SH-SY5Y (cell line): ENCODE results near the gene THADA.

Source experiments
- GATA2 ChIP-seq: IDR thresholded peaks from 2 replicates; pipeline ENCODE4 v1.6.1; 2011; ENCODE audit warnings: mild to moderate bottlenecking, low read depth, low read length
- GATA3 ChIP-seq: IDR thresholded peaks from 2 replicates; pipeline ENCODE4 v1.6.1; 2011; ENCODE audit warnings: low read depth, mild to moderate bottlenecking, low read length, moderate library complexity

Gene THADA

DNA sequence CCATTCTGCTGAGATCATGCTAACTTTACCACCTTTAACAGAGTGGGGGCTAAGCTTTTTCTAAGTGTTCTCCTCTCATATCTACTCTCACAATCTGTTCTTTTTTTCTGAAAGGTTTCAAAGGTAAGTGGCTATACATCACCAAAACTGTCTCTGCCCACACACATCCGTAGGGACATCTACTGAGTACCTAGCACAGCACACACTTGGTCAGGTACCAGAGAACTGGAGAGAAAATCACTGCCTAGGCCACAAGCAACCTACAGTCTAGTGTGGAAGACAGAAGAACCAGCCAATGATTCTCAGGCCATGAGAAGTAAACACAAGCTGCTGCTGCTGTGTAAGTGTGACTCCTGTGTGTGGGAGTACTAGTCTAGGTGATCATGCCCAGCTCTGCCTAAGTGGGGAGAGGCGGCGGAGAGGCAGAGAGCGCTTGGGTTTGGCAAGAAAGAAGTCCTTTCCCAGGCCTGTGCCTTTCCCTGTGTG lies 193.3 kb downstream of the THADA start:
- no peak for TF ChIP-seq GATA2
- TF ChIP-seq GATA3, result no peak

DNA sequence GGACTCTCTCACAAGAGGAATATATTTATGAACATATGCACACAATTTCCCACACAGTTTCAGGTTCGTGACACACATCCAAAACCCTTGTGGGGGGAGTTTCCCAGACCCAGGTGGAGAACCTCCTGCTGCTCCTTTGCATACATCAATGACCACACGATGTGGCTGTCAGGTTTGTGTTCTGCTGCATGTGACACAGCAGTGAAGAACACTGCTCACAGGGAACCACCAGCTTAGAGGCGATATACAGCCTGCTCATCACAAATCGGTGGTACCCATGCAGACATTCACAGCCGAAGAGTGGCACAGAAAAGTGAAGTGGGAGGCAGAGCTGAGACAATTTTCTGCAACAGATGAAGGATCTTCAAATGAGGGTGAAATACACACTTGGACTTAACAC lies 193.8 kb downstream of the THADA start:
- TF ChIP-seq GATA3, result no peak
- no peak for TF ChIP-seq GATA2

DNA sequence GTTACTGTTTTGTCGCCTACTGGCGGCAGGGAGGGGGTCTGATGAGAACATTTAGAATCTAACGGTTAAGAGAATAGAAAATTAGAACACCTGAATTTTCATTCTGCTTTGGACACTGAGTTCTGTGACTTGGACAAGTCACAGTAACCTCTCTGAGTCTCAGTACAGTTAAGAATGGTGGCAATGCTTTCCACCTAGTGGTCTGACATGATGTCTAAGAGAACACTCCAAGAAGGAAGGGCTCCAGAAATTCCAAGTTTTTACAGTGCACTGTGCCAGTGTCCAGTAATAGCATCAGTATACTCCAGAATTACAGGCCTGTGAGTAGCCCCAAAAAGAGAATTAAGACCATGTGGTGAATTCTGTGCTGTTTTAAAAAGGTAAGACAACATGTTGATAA lies 195.3 kb downstream of the THADA start:
- no peak for TF ChIP-seq GATA2
- no peak for TF ChIP-seq GATA3

DNA sequence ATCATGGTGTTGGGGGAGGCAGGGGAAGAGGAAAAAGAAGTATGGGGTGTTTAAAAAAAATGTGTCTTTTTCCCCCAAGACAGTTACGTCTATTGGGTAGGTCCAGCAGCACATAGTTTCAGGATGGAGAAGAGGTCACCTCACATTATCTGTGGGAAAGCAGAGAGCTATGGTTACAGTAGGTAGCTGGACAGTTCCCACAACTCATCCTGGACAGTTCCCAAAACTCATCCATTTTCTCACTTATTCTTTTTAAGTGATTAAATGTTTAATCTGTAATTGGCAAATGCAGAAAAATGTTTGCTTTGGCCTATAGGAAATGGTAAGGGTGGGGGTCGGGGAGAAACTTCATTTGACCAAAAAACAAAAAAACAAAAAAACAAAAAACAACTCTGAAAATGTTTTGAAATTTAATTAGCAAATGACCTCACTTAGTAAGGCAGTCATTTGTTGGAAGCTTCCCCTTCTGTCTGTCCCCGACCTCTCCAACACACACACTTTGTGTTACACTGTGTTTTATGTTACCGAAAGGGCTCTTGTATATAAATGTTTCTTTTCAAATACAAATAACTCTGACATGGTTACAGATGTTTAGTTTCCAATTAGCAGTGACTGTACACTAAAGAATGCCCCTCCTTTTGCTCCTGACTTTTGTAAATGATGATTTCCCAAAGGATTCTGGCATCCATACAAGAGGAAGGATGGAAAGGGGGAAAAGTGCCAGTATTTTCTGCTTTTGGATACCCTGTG lies 196.1 kb downstream of the THADA start:
- no peak for TF ChIP-seq GATA2
- no peak for TF ChIP-seq GATA3

DNA sequence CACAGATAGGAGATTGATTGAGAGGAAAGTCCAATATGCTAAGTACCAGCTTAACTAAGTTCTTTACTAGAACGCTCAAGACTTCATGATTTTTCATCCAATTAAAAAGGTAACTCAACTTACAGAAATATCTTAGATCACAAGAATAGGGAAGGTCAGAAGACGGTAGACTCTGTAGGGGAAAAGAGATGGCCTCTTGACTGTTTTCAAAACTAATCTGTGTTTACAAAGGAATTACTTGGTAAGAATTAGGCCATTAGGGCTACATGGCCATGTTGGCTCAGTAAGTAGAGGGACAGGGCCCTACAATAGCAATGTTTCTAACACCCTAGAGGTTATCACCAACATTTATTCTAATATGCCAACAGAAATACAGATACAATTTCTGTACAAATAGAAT lies 196.7 kb downstream of the THADA start:
- TF ChIP-seq GATA2 (no peak), GATA3 (no peak)

DNA sequence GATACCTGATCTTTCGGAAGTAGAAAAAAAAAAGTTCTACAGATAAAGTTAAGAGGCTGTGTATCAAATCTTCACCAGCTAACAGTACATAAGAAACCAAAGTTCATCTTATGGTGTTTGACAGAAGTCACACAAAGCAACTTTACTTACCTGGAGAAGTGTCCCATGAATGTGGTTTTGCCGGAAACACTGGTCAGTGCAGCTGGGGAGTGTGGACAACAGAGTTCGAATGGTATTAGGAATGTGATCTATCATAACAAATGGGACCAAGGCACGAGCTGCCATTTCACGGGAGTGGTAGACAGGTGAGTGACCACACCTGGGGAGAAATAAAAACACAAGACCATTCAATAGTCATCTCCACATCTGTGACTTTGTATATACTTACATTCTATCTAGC lies 198.0 kb downstream of the THADA start:
- no peak for TF ChIP-seq GATA2
- TF ChIP-seq GATA3, result no peak

DNA sequence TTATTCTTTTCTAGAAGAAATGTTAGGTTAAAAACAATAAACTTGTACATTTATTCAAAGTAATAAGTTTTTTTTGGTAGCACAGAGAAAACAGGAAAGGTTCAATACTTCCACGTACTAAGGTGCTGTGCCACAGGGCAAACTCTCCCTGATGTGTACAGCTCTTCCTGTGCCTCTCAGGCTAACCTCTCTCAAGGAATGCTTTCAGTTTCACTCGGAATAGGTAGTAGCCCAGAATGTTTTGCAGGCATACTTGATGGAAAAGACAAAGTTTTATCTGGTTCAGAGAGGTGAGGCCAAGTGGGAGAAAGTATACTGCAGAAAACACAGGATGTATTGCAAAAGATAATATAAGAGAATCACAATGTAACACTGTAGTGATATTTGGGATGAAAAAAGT lies 198.4 kb downstream of the THADA start:
- TF ChIP-seq GATA2 (no peak), GATA3 (no peak)

DNA sequence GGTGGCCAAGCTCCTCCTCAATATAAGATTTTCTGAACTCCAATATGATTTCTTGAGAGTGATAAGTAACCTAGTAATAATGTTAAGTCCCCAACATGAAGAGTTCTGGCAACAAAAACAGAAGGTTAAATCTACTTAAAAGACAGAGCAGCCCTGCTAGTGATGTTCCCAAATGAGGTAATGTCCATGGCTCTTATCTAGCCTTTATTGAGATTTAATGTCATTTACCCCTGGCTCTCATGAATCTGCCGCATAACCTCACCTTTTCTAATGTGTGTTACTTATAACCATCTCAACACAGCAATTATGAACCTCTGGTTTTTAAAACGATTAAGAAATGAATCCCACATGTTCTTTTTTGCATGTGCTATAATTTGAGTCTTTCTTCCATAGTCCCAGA lies 201.9 kb downstream of the THADA start:
- TF ChIP-seq GATA3 (peak; percentile 71), GATA2 (peak; percentile 63; the same call in 1 of the 2 replicates)

DNA sequence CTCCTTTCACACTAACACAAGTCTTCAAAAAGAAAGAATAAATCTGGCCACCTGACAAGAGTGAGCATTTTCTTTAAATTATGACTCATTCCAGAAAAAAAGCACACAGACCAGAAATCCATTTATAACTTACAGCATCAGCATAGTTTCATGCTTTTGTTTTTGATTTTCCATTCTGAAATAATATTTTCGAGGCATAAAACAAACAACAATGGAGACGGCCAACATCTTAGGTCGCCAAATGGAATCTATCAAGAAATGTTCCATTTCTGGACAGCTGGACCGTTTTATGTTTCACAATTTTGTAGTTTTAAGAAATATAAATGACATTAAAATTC lies 204.0 kb downstream of the THADA start:
- TF ChIP-seq GATA3 (no peak), GATA2 (no peak)

DNA sequence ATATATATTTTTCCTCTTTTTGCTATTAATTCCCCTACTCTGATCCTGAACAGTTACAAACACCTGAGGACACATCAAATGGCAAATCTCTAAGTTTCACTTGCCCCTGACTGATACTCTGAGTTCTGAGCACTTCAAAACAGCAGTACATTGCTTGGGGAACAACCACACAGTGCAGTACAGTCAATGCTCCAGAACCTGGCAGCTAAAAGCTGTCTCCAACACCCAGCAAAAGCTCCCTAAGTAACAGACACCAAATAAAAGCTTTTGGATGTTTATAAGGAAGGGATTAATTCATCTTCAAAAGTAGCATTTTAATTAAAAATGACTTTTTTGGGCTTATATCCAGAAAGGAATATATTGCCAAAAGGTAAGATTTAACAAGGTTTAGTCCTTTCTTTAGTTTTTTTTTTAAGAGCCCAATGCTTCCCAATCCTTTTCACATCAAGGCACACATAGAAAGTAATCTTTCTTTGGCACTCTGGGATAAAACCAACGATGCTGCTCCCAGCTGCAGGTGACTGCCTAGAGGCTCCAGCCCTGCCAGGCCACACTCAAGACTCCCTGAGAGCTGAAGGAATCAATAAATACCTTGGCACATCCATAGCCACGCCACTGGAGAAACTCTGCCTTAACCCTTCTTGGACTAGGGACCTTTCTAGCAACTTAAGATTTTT lies 204.5 kb downstream of the THADA start:
- TF ChIP-seq GATA2 (no peak), GATA3 (no peak)

DNA sequence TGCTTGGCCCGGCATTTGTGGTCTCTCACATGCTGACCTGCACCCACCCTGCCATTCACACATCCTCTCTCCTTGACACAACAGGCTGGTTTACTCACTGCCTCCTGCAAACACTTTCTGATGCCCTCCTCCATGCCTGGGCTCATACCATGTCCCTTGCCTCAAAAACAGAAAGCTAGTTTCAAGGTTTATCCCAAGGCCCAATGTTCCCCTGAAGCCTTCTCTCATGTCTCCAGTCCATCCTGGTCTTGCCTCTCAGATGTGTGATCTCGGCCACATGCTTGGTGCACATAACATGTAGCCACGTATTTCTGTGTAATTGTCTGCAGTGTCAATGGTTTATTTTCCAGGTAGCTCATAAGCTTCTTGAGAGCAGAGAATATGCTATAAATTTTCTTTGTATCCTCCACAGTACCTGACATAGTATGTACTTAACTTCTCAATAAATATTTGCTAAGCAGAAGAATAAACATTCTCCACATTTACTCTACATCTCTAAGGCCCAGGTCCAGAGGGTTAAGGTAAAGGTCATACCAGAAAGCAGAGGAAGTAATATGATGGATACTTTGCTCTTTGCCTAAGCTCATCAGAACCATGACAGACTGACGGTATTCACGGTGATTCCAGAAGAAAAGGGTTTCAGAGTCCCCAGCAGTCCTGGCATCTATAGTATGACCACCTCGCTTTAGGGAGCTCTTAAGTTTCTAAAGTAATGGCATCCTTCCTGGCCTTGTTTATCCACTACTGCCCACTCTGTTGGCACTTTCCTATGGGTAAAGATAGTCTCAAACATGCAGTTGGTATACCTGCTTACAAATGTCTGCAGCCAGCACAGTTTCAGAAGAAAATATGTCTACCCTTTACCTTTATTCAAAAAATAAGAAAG lies 206.0 kb downstream of the THADA start:
- TF ChIP-seq GATA3, result no peak

DNA sequence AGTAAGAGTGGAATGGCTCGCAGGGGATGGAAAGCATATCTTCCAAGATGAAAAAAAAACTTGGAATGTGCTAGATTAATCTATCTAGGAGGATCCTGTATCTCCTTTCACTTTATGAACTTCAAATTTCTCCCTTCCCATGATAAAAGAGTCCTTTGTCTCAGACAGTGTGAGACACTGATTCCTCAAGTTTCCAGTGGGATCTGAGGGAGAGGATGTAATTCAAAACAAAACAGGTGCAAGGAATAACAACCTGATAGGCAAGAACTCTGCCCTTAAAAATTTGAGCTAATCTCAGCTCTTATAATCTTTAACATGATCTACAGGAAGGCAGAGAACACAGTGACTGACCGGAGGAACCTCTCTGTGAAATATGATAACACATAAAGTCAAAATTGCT lies 207.5 kb downstream of the THADA start:
- TF ChIP-seq GATA2, result no peak

DNA sequence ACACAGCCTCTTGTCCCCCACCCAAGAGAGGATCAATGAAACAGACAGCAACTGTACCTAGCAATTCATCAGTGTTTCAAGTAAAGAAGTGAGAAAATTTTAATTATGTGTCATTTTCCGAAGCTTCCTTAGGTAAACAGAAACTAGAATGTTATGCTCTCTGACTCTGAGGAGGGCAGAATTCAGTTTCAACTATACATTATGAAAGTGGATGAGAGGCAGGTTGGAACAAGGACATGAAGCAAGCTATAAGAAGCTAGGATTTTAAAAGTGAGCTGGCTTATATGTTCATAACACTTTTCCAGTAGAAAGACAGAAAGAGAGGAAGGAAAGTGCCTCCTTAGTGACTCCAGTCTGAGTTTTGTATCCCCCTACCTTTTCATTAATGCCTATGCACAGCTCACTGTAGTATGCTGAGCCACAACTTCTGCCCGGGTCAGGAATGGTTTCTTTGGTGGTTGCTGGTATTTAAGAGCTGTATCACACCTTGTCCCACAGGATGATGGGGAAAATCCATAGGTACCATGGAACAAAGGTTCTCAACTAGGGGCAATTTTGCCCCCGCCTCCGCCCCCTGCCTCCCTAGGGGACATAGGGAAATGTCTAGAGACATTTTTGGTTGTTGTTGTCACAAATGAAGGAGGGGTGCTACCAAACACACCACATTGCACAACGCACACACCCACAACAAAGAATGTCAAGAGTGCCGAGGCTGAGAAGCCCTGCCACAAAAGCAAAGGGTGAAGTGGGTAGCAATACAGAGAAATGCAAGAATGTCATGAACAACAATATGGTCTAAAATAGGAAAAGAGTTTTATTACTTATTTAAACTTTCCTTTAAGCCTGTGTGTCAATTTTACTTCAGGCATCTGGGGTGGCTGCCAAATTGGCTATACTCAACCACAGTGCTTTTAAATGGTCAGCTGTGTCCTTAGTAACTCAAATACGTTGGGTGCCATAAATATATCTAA lies 208.5 kb downstream of the THADA start:
- TF ChIP-seq GATA3 (no peak), GATA2 (no peak)
